WTC11 (cell line): ENCODE data around the gene CD93. TPM values are rescaled to one million over a fixed set of nuclear protein-coding genes. Genes with fewer than 3 reads are reported as not detected.

Experiments used
- ATAC-seq: fragments of 200-7000 bp; cut with Tn5 transposase; 2 replicates; pipeline ENCODE4 v1.10.0; 2021; ENCODE audit warnings: mild to moderate bottlenecking, moderate library complexity
- CTCF ChIA-PET: fragments of 300-600 bp; sonication (Branson Sonifier 250); formaldehyde crosslinking; loops from one replicate; lab custom pipeline; 2021; ENCODE audit warnings: antibody characterized with exemption; lab: Charles Lee
- POLR2A ChIA-PET: fragments of 350-600 bp; sonication (Branson Sonifier 250); formaldehyde crosslinking; loops from one replicate; lab custom pipeline; 2021; ENCODE audit warnings: antibody characterized with exemption; lab: Charles Lee
- DNase-seq: peaks from one replicate; pipeline ENCODE4 v3.0.0; 2021; ENCODE audit warnings: low spot score
- H3K27ac Mint-ChIP-seq: 2 replicates; pipeline ENCODE4 v1.8.0; 2021; ENCODE audit warnings: mixed read lengths
- H3K27me3 Mint-ChIP-seq: 2 replicates; pipeline ENCODE4 v1.8.0; 2021; ENCODE audit warnings: low read depth, mild to moderate bottlenecking, moderate library complexity, mixed read lengths
- H3K36me3 Mint-ChIP-seq: 2 replicates; pipeline ENCODE4 v1.8.0; 2021; ENCODE audit warnings: mixed read lengths
- H3K4me1 Mint-ChIP-seq: 2 replicates; pipeline ENCODE4 v1.8.0; 2022; ENCODE audit warnings: mixed read lengths
- H3K4me3 Mint-ChIP-seq: 2 replicates; pipeline ENCODE4 v1.8.0; 2021; ENCODE audit warnings: mild to moderate bottlenecking, moderate library complexity, mixed read lengths
- H3K9me3 Mint-ChIP-seq: 2 replicates; pipeline ENCODE4 v1.8.0; 2021; ENCODE audit warnings: mixed read lengths
- CREM ChIP-seq: sonication (generic); formaldehyde crosslinking; IDR thresholded peaks from 2 replicates; pipeline ENCODE4 v1.8.1; 2022; ENCODE audit warnings: mild to moderate bottlenecking, missing genetic modification reagents, moderate library complexity
- EMX1 ChIP-seq: fragments of 250-450 bp; sonication (Bioruptor Pico); IDR thresholded peaks from 2 replicates; pipeline ENCODE4 v1.8.0; 2021; ENCODE audit warnings: mild to moderate bottlenecking
- ETV6 ChIP-seq: sonication (generic); formaldehyde crosslinking; IDR thresholded peaks from 2 replicates; pipeline ENCODE4 v1.8.1; 2022; ENCODE audit warnings: mild to moderate bottlenecking, missing genetic modification reagents
- FOXK1 ChIP-seq: sonication (generic); formaldehyde crosslinking; IDR thresholded peaks from 2 replicates; pipeline ENCODE4 v1.8.0; 2022; ENCODE audit warnings: mild to moderate bottlenecking, moderate library complexity, missing genetic modification reagents
- HMGA2 ChIP-seq: fragments of 250-450 bp; sonication (Bioruptor Pico); IDR thresholded peaks from 2 replicates; pipeline ENCODE4 v1.4.0; 2021; ENCODE audit warnings: mild to moderate bottlenecking, moderate library complexity
- IRF2 ChIP-seq: sonication (generic); formaldehyde crosslinking; IDR thresholded peaks from 2 replicates; pipeline ENCODE4 v1.8.0; 2022; ENCODE audit warnings: low read depth, missing genetic modification reagents, borderline replicate concordance
- JAZF1 ChIP-seq: fragments of 250-450 bp; sonication (Bioruptor Pico); IDR thresholded peaks from 2 replicates; pipeline ENCODE4 v1.9.0; 2021; ENCODE audit warnings: moderate library complexity, mild to moderate bottlenecking, inconsistent platforms
- MAX ChIP-seq: sonication (generic); formaldehyde crosslinking; IDR thresholded peaks from 2 replicates; pipeline ENCODE4 v1.8.0; 2022; ENCODE audit warnings: mild to moderate bottlenecking, missing genetic modification reagents
- NFATC4 ChIP-seq: fragments of 250-450 bp; sonication (Bioruptor Pico); IDR thresholded peaks from 2 replicates; pipeline ENCODE4 v1.9.0; 2021; ENCODE audit warnings: mild to moderate bottlenecking
- NR1H2 ChIP-seq: sonication (generic); formaldehyde crosslinking; IDR thresholded peaks from 2 replicates; pipeline ENCODE4 v1.9.0; 2021; ENCODE audit warnings: mild to moderate bottlenecking, moderate library complexity, missing genetic modification reagents
- PRRX2 ChIP-seq: fragments of 250-450 bp; sonication (Bioruptor Pico); IDR thresholded peaks from 2 replicates; pipeline ENCODE4 v1.8.0; 2021; ENCODE audit warnings: mild to moderate bottlenecking
- SP1 ChIP-seq: sonication (generic); formaldehyde crosslinking; conservative IDR thresholded peaks from 2 replicates; pipeline ENCODE4 v1.8.1; 2022; ENCODE audit warnings: missing genetic modification reagents
- TP53 ChIP-seq: sonication (generic); formaldehyde crosslinking; IDR thresholded peaks from 2 replicates; pipeline ENCODE4 v1.8.1; 2023; ENCODE audit warnings: mild to moderate bottlenecking, missing genetic modification reagents
- USF2 ChIP-seq: sonication (generic); formaldehyde crosslinking; IDR thresholded peaks from 2 replicates; pipeline ENCODE4 v1.8.1; 2023; ENCODE audit warnings: mild to moderate bottlenecking, missing genetic modification reagents, moderate library complexity
- ZNF263 ChIP-seq: sonication (generic); formaldehyde crosslinking; IDR thresholded peaks from 2 replicates; pipeline ENCODE4 v1.8.1; 2022; ENCODE audit warnings: low read depth, mild to moderate bottlenecking, moderate library complexity, missing genetic modification reagents
- ZSCAN18 ChIP-seq: fragments of 250-450 bp; sonication (Bioruptor Pico); IDR thresholded peaks from 2 replicates; pipeline ENCODE4 v2.1.2; 2022; ENCODE audit warnings: mild to moderate bottlenecking, moderate library complexity
- total RNA-seq: library from RNA; stranded (reverse); gene quantifications from 3 replicates; pipeline ENCODE4 v1.2.3, GENCODE V29; 2021
- TF ChIP-seq, protein P1 (sequence below): sonication (generic); formaldehyde crosslinking; IDR thresholded peaks from 2 replicates; pipeline ENCODE4 v1.8.1; 2023; ENCODE audit warnings: mild to moderate bottlenecking, missing genetic modification reagents, moderate library complexity
- TF ChIP-seq, protein P2 (sequence below): sonication (generic); formaldehyde crosslinking; IDR thresholded peaks from 2 replicates; pipeline ENCODE4 v1.8.1; 2023; ENCODE audit warnings: mild to moderate bottlenecking, moderate library complexity, missing genetic modification reagents
- TF ChIP-seq, protein P3 (sequence below): sonication (generic); formaldehyde crosslinking; IDR thresholded peaks from 2 replicates; pipeline ENCODE4 v1.8.0; 2023; ENCODE audit warnings: missing genetic modification reagents
- TF ChIP-seq, protein P4 (sequence below): sonication (generic); formaldehyde crosslinking; IDR thresholded peaks from 2 replicates; pipeline ENCODE4 v1.8.0; 2022; ENCODE audit warnings: mild to moderate bottlenecking, missing genetic modification reagents
- TF ChIP-seq, protein P5 (sequence below): sonication (generic); formaldehyde crosslinking; conservative IDR thresholded peaks from 2 replicates; pipeline ENCODE4 v1.8.1; 2022; ENCODE audit warnings: mild to moderate bottlenecking, missing genetic modification reagents

The CD93 gene
- total RNA-seq, 1 experiment from 2014 or later: 0.09 TPM

DNA sequence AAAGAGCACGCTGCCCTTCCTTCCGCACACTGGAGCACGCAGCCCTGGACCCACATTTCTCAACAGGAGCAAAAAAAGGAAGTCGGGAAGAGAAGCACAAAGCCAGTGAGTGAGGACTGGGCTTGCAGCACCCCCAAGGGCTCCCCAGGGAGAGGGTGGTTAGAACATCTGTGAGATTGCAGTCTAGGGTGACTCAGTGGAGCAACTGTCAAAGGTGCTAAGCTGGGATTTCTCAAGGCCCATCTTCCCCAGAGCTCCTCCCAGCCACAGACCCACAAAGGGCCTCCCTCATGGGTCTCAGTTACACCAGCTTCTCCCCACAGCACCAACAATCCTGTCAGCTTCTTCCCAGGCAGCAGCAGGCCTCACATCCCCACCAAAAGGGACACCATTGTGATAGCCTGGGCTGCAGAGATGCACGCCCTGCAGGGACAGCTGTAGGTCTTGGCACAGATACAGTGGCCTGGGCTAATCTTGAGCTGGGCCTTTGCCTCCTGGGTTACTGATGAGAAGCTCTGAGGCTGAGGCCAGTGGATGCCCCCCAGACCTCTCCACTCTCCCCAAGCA, 39.6 kb upstream of the CD93 start:
- H3K27ac Mint-ChIP-seq: no peak overlapping the region
- ATAC-seq: no peak

DNA sequence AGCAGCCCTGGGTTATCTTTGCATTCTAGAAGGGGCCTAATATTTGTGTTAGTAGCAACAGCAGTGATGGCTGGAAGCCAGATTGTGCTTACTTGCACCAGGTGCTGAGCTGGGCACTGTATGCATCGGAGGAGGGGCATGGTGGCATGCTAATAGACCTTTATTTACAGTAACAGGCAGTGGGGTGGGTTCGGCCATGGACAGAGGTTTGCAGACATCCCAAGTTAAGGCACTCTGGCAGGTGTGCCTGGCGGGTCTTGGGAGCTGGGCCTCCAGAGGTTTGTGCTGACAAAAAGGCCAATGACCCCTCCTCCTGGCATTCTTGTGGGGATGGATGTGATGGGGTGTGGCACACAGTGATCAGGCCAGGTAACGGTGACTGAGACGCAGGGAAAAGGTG, 39.0 kb upstream of the CD93 start:
- H3K36me3 Mint-ChIP-seq: no peaks in the 10 kb centered on the region
- no peak for ATAC-seq
- no peak for TF ChIP-seq PRRX2 (CRISPR knock-in tag)
- TF ChIP-seq JAZF1 (CRISPR knock-in tag): no peak
- TF ChIP-seq HMGA2: no peak
- no peak for TF ChIP-seq SP1
- no peak for TF ChIP-seq CREM (CRISPR knock-in tag)
- TF ChIP-seq NR1H2: no peak
- no peaks in the 10 kb centered on the region for H3K27me3 Mint-ChIP-seq
- H3K27ac Mint-ChIP-seq: no peak overlapping the region
- ChIA-PET POLR2A (interaction anchor here (0.6 kb wide), 1 partner anchor 10 kb away, joined by 3 read pairs; no protein-coding TSS in a partner anchor), CTCF (interaction anchor here (1.1 to 1.2 kb wide), 3 partner anchors 8 to 76 kb away, joined by 3 to 5 read pairs (median 4); no protein-coding TSS in a partner anchor)
- H3K4me3 Mint-ChIP-seq: no peak overlapping the region
- H3K4me1 Mint-ChIP-seq: peaks cover 12% of the 10 kb centered on the region
- DNase-seq: no peak
- no peaks in the 10 kb centered on the region for H3K9me3 Mint-ChIP-seq

More for the DNA sequence above, 39.6 kb upstream of the CD93 start:
- peaks cover 12% of the 10 kb centered on the region for H3K4me1 Mint-ChIP-seq
- H3K4me3 Mint-ChIP-seq: no peak overlapping the region
- H3K27me3 Mint-ChIP-seq: no peaks in the 10 kb centered on the region
- TF ChIP-seq, protein P1, sequence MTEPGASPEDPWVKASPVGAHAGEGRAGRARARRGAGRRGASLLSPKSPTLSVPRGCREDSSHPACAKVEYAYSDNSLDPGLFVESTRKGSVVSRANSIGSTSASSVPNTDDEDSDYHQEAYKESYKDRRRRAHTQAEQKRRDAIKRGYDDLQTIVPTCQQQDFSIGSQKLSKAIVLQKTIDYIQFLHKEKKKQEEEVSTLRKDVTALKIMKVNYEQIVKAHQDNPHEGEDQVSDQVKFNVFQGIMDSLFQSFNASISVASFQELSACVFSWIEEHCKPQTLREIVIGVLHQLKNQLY (CRISPR knock-in tag): no peak
- TF ChIP-seq USF2 (CRISPR knock-in tag): no peak
- TF ChIP-seq, protein P2, sequence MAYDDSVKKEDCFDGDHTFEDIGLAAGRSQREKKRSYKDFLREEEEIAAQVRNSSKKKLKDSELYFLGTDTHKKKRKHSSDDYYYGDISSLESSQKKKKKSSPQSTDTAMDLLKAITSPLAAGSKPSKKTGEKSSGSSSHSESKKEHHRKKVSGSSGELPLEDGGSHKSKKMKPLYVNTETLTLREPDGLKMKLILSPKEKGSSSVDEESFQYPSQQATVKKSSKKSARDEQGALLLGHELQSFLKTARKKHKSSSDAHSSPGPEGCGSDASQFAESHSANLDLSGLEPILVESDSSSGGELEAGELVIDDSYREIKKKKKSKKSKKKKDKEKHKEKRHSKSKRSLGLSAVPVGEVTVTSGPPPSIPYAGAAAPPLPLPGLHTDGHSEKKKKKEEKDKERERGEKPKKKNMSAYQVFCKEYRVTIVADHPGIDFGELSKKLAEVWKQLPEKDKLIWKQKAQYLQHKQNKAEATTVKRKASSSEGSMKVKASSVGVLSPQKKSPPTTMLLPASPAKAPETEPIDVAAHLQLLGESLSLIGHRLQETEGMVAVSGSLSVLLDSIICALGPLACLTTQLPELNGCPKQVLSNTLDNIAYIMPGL (CRISPR knock-in tag): no peak
- no peak for TF ChIP-seq TP53 (CRISPR knock-in tag)
- POLR2A ChIA-PET: interaction anchor here (0.6 kb wide), 1 partner anchor 11 kb away, joined by 3 read pairs; no protein-coding TSS in a partner anchor
- no peaks in the 10 kb centered on the region for H3K36me3 Mint-ChIP-seq
- CTCF ChIA-PET: interaction anchor here (1.1 to 1.2 kb wide), 3 partner anchors 9 to 76 kb away, joined by 3 to 5 read pairs (median 4); no protein-coding TSS in a partner anchor
- DNase-seq: no peak
- H3K9me3 Mint-ChIP-seq: no peaks in the 10 kb centered on the region

- DNase-seq: no peak
- POLR2A ChIA-PET: no interaction called here
- no peaks in the 10 kb centered on the region for H3K9me3 Mint-ChIP-seq
- no peak for TF ChIP-seq FOXK1 (CRISPR knock-in tag)
- no peak for TF ChIP-seq MAX (CRISPR knock-in tag)
- TF ChIP-seq, protein P3, sequence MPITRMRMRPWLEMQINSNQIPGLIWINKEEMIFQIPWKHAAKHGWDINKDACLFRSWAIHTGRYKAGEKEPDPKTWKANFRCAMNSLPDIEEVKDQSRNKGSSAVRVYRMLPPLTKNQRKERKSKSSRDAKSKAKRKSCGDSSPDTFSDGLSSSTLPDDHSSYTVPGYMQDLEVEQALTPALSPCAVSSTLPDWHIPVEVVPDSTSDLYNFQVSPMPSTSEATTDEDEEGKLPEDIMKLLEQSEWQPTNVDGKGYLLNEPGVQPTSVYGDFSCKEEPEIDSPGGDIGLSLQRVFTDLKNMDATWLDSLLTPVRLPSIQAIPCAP: no peak
- TF ChIP-seq NFATC4: no peak
- no peak for TF ChIP-seq CREM (CRISPR knock-in tag)
- TF ChIP-seq IRF2 (CRISPR knock-in tag): no peak
- TF ChIP-seq, protein P4, sequence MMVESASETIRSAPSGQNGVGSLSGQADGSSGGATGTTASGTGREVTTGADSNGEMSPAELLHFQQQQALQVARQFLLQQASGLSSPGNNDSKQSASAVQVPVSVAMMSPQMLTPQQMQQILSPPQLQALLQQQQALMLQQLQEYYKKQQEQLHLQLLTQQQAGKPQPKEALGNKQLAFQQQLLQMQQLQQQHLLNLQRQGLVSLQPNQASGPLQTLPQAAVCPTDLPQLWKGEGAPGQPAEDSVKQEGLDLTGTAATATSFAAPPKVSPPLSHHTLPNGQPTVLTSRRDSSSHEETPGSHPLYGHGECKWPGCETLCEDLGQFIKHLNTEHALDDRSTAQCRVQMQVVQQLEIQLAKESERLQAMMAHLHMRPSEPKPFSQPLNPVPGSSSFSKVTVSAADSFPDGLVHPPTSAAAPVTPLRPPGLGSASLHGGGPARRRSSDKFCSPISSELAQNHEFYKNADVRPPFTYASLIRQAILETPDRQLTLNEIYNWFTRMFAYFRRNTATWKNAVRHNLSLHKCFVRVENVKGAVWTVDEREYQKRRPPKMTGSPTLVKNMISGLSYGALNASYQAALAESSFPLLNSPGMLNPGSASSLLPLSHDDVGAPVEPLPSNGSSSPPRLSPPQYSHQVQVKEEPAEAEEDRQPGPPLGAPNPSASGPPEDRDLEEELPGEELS (CRISPR knock-in tag): no peak
- TF ChIP-seq, protein P5, sequence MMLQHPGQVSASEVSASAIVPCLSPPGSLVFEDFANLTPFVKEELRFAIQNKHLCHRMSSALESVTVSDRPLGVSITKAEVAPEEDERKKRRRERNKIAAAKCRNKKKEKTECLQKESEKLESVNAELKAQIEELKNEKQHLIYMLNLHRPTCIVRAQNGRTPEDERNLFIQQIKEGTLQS: no peak
- no peak for TF ChIP-seq ZSCAN18 (CRISPR knock-in tag)
- no peak for TF ChIP-seq ETV6 (CRISPR knock-in tag)
- no peak for TF ChIP-seq ZNF263 (CRISPR knock-in tag)
- no peak for TF ChIP-seq EMX1
- TF ChIP-seq, all 79 proteins: peak for 0
- H3K4me3 Mint-ChIP-seq: no peak overlapping the region
- H3K27ac Mint-ChIP-seq: no peak overlapping the region
- no peak for ATAC-seq
- H3K36me3 Mint-ChIP-seq: no peaks in the 10 kb centered on the region
- peaks cover 12% of the 10 kb centered on the region for H3K4me1 Mint-ChIP-seq
- CTCF ChIA-PET: no interaction called here
- H3K27me3 Mint-ChIP-seq: no peaks in the 10 kb centered on the region
Measured at GRCh38 chr20:23123886-23124285, 37.8 kb upstream of the CD93 start.
